ENCODE measurements around the gene ITGA2B. TPM values are rescaled to one million over a fixed set of nuclear protein-coding genes. Genes with fewer than 3 reads are reported as not detected.

The ITGA2B gene
- total and polyA plus RNA-seq, 2 of the 13 experiments (the other 11 are each of a cell fraction or from before 2014, with no cell fraction given): 0.38 to 1.1 TPM

- TF ChIP-seq RFXAP (CRISPR knock-in tag; IDR thresholded peaks at IDR 0.05; ENCODE audit: borderline replicate concordance) (0 out of 2 replicates have a peak, but pooled peaks have one; percentile 43), ZMYM4 (CRISPR knock-in tag; IDR thresholded peaks at IDR 0.05) (peak; percentile 42; the same call in 1 of the 2 replicates), GMEB1 (CRISPR knock-in tag; IDR thresholded peaks at IDR 0.05; ENCODE audit: borderline replicate concordance) (peak; percentile 75; the same call in 1 of the 2 replicates), HNF4G (IDR thresholded peaks at IDR 0.05; ENCODE audit: borderline replicate concordance, low read depth, low read length) (peak; percentile 21; the same call in 1 of the 2 replicates), HNF4G (CRISPR knock-in tag; IDR thresholded peaks at IDR 0.05; ENCODE audit: borderline replicate concordance, low read depth) (peak; percentile 42; the same call in 1 of the 2 replicates), KLF6 (CRISPR knock-in tag; IDR thresholded peaks at IDR 0.05) (peak; percentile 73; the same call in 1 of the 2 replicates), BCL6 (CRISPR knock-in tag; IDR thresholded peaks at IDR 0.05) (peak; percentile 10; the same call in 1 of the 2 replicates), SP4 (CRISPR knock-in tag; IDR thresholded peaks at IDR 0.05) (peak; percentile 64; the same call in 1 of the 2 replicates), ZNF740 (CRISPR knock-in tag; IDR thresholded peaks at IDR 0.05) (peak; percentile 99), BCL3 (CRISPR knock-in tag; IDR thresholded peaks at IDR 0.05) (0 out of 2 replicates have a peak, but pooled peaks have one; percentile 73), KMT2A (CRISPR knock-in tag; IDR thresholded peaks at IDR 0.05) (peak; percentile 38; the same call in 1 of the 2 replicates), HNF1B (CRISPR knock-in tag; IDR thresholded peaks at IDR 0.05) (peak; percentile 65), ELF4 (CRISPR knock-in tag; IDR thresholded peaks at IDR 0.05; ENCODE audit: borderline replicate concordance) (no peak), ZNF564 (CRISPR knock-in tag; IDR thresholded peaks at IDR 0.05) (peak; percentile 29; the same call in 1 of the 2 replicates), HDAC2 (CRISPR knock-in tag; IDR thresholded peaks at IDR 0.05) (peak; percentile 55; the same call in 1 of the 2 replicates), ZNF782 (CRISPR knock-in tag; IDR thresholded peaks at IDR 0.05; ENCODE audit: borderline replicate concordance) (no peak), ZNF770 (CRISPR knock-in tag; IDR thresholded peaks at IDR 0.05) (peak; percentile 45; the same call in 1 of the 2 replicates), PHF21A (CRISPR knock-in tag; IDR thresholded peaks at IDR 0.05) (peak; percentile 82), BRD4 (CRISPR knock-in tag; IDR thresholded peaks at IDR 0.05) (no peak), AHR (CRISPR knock-in tag; IDR thresholded peaks at IDR 0.05) (peak; percentile 68; the same call in 1 of the 2 replicates), ZNF275 (CRISPR knock-in tag; IDR thresholded peaks at IDR 0.05; ENCODE audit: borderline replicate concordance) (no peak)
These were observed 62.5 kb downstream of the ITGA2B start (continued) for GRCh38 chr17:44326861-44327444.
